Jurkat, Clone E6-1 (cell line): ENCODE data around the gene LMO7.
"Not testable (repeated sequence)": the region's sequence is repeated elsewhere in the genome, so short reads cannot be mapped to it uniquely, and the experiment has no call there.

Experiments
- DNase-seq: peaks from one replicate; pipeline ENCODE4 v3.0.0-alpha.2; 2011; ENCODE audit warnings: low read depth, low spot score
- H3K4me3 ChIP-seq: 2 replicates; pipeline ENCODE4 v1.5.1; 2011; ENCODE audit warnings: mild to moderate bottlenecking, low read length, control low read depth, moderate library complexity

LMO7 gene

DNA sequence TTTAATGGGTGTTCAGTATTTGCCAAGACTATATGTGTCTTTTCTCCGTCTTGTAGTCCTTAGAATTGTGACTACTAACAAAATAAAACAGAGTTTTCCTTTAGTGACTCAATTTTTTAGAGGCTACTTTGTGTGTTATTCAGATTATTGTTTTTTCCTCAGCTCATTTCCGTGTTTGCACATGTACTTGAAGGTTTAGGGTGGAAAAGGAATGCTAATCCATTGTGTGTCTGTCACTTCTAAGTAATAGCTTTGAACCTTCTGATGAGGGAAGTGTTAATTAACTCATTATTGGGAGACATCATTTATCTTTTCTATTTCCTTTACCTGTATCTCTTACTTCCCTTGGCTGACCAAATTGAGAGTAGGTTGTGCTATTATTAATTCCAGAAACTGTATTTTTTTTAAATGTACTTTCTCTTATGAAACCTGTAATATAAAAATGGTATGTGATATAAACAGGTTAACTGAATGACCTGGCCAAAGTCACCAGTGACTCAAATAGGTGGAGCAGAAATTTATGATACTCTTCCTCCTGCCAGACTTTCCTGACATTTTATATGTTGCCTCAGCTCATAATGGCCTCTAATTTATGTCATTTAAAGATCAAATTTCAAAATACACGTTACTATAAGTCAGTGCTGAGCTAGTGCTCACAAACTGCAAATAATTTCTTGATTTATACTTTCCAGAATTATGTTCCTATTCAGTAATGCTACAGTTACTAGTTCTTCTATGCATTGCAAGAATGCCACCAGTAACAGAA, 88.8 kb downstream of the LMO7 start:
- no peak for DNase-seq
- H3K4me3 ChIP-seq, result no peak overlapping the region

DNA sequence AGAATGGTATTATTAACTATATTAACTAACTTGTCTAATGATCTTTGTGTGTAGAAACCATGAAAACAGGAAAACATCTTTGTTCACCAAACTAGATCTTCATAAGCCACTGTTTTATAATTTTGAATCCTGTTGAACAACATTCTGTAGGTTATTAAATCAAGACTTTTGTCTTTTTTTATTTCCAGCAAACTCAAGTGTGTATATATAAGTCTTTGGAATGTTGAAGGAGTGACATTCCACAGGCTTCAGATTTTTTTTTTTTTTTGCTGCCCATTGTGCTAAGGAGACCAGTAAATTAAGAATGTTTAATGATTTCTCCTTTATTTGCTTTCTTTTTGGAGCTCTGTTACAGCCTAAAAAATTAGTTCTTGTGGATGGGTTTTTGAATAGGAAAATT, 89.6 kb downstream of the LMO7 start:
- H3K4me3 ChIP-seq, result no peak overlapping the region
- no peak for DNase-seq

DNA sequence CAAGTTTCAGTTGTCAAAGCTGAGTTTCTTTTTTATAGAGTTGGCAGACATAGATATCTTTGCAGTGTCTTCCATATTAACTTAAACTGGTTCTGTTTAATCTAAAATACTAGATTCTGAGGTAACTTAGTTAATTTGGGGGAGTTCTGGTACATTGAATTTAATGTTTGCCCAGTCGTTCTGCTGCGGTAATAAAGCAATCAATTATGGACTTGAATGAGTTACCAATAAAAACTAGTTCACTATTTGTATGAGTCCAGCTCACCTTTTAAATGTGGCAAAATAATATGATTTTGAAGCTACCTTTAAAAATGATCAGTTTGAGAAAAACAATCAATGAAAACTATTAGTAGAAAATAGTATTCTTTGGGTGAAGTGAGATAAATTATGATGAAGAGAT, 90.2 kb downstream of the LMO7 start:
- no peak for DNase-seq
- no peak overlapping the region for H3K4me3 ChIP-seq

DNA sequence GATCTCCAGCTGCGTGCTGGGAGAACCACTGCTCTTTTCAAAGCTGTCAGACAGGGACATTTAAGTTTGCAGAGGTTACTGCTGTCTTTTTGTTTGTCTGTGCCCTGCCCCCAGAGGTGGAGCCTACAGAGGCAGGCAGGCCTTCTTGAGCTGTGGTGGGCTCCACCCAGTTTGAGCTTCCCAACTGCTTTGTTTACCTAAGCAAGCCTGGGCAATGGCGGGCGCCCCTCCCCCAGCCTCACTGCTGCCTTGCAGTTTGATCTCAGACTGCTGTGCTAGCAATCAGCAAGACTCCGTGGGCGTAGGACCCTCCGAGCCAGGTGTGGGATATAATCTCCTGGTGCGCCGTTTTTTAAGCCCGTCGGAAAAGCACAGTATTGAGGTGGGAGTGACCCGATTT, 97.0 kb downstream of the LMO7 start:
- not testable (repeated sequence) for DNase-seq, H3K4me3 ChIP-seq

DNA sequence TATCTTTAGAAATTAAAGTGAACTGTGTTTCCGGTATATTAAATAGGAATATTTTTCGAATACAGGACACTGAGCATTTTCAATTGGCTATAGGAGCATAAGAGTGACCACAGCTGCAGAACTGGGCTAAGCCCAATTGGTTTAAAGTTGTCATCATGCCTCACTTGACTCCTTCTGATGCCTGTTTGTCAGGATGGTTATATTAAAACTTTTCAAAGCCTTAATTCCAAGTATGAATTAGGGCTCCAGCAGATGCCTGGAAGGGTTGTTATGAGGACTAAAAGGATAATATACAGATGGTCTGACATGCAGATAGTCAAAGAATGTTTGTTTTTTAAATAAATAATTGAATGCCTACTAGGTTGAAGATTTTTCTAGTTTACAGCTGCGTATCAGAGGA, 100.0 kb downstream of the LMO7 start:
- DNase-seq, result no peak
- H3K4me3 ChIP-seq, result no peak overlapping the region

DNA sequence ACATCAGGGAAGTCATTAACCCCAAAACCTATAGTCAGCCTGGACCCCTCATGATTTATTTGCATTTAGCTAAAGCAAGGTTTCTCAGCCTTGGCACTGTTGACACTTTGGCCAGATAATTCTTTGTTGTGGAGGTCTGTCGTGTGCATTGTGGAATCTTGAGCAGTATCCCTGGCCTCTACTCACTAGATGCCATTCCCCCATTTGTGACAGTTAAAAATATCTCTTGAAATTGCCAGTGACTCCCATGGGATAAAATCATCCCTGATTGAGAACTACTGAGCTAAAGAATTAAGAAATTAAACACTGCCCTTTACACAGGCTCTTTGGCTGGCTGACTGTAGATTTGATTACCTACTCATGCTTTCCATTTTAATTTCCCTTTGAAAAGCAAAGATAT, 102.7 kb downstream of the LMO7 start:
- no peak for DNase-seq
- no peak overlapping the region for H3K4me3 ChIP-seq

DNA sequence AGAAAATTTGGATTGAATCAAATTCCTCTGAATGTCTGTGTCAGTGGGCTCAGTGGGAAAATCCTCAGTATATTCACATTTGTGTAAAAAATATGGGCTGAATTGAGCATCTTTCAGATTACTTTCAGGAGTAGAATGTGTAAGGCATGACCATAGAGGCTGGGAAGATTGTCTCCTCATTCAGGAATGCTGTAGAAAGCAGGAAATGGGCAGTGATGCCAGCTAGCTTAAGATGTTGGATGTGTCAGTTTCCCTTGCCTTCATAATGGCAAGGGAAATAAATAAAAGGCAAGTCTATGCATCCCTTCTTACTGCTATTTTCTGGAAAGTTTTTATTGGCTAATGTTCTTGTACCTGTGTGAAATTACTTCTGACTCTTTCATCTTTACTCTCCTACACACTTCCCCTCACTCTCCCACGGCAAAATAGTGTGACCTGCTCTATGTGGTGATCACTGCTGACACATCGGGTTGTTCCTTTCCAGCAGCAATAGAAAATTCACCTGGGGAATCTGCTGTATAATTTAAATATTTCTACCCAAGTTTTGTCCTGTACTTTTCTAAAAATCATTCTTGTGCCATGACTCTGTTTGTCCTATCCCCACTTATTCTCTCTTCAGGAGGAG, 103.2 kb downstream of the LMO7 start:
- no peak overlapping the region for H3K4me3 ChIP-seq
- DNase-seq, result no peak

DNA sequence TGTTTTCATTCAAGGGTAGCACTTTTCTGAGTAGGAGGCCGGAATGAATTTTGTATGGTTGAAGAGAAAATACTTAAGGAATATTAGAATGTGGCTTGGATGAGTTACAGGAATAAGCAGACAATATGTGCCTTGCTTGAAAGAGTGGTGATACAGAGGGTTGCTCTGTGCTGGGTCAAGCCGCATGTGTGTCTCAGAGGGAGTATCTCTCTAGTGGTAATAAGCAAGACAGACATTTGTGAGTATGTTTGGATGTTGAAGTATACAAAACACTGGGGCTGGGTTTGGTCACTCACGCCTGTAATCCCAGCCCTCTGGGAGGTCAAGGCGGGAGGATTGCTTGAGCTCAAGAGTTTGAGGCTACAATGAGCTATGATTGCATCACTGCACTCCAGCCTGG, 103.9 kb downstream of the LMO7 start:
- DNase-seq, result no peak
- H3K4me3 ChIP-seq, result no peak overlapping the region

DNA sequence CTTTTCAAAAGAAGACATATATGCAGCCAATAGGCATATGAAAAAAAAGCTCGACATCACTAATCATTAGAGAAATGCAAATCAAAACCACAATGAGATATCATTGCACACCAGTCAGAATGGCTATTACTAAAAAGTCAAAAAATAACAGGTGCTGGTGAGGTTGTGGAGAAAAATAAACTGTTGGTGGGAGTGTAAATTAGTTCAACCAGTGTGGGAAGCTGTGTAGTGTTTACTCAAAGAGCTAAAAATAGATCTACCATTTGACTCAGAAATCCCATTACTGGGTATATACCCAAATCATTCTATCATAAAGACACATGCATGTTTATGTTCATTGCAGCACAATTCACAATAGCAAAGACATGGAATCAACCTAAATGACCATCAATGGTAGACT, 106.9 kb downstream of the LMO7 start:
- not testable (repeated sequence) for H3K4me3 ChIP-seq, DNase-seq

DNA sequence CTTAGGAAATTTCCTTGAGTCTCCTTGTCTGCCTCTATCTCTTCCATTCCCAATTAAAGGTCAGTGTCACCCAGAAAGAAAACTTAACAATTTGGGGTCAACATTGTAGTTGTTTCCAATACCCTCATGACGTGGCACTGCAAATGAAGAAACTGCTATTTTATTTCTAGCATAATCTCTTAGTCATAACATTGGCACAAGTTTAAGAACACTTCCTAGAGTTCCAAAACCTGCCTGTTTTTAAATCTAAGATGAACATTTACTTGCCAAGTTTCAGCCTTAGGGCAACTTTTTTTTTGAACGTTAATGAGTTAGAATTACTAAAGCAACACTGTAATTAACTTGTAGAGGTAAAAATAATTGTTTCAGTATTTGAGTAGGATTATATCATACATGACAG, 108.0 kb downstream of the LMO7 start:
- H3K4me3 ChIP-seq, result no peak overlapping the region
- DNase-seq, result no peak

DNA sequence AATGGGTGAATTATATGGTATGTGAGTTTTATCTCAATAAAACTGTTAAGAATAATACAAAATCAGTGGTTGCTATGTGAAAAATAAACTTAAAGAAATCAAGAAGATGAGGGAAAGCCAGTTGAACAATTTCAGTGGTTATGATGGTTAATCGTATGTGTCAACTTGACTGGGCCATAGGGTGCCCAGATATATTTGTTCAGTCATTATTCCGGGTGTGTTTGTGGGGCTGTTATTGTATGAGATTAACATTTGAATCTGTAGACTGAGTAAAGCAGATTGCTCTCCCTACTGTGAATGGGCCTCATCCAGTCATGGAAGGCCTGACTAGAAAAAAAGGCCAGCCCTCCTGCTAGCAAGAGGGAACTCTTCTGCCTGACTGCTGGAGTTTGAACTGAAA, 109.3 kb downstream of the LMO7 start:
- DNase-seq, result no peak

DNA sequence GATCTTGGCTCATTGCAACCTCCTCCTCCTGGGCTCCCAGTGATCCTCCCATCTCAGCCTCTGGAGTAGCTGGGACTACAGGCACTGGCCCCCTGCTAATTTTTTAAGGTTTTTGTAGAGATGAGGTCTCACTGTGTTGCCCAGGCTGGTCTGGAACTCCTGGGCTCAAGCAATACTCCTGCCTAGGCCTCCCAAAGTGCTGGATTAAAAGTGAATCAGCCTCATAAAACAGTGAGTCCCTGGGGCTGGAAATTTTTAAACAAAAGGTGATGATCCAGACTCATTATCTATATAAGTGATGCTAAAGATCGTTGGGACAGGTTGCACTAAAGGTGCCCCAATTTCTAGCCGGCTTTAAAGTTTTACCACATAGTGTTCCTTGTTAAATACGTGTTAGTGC, 112.7 kb downstream of the LMO7 start:
- no peak for DNase-seq
- H3K4me3 ChIP-seq, result no peak overlapping the region

More for the DNA sequence above, 109.3 kb downstream of the LMO7 start:
- no peak overlapping the region for H3K4me3 ChIP-seq

DNA sequence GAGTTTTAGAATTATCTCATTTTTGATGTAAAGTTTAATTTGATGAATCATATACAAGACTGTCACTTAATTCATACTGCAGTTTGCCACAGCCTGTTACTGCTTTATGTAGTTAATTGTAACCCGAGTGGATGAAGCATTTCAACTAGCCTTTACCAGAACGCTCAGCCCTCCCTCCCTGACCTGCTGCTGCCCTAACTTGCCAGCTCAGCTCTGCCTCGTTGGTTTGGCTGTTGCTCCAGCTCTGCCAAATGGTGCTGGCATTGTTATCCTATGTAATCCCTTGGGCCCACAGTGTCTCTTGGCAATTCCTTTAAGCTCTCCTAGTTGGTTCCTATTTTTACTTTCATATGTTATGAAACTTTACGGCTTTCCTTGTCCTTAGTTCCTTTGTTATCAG, 113.3 kb downstream of the LMO7 start:
- DNase-seq, result no peak
- H3K4me3 ChIP-seq, result no peak overlapping the region

DNA sequence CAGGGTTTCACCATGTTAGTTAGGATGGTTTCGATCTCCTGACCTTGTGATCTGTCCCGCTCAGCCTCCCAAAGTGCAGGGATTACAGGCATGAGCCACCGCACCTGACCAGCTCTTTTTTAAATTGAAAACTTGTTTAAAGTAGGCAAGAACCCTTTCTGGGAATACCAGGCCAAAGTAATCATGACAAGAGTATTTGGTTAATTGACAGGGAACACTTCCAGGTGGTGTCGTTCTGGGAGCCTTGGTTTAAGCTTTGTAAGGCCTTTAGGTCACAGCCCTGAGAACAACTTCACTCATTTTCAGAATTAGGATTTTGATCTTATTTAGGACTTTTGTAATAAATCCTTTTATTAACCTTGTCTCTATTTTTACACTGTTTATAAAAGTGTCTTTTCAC, 115.2 kb downstream of the LMO7 start:
- H3K4me3 ChIP-seq, result no peak overlapping the region
- no peak for DNase-seq

DNA sequence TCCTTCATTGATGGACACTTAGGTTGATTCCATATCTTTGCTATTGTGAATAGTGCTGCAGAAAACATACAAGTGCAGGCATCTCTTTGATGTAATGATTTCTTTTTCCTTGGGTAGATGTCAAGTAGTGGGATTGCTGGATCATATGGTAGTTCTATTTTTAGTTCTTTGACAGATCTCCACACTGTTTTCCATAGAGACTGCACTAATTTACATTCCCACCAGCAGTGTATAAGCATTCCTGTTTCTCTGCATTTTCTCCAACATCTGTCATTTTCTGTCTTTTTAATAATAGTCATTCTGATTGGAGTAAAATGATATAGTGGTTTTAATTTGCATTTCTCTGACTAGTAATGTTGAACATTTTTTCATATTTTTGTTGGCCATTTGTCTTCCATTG, 116.7 kb downstream of the LMO7 start:
- DNase-seq, result no peak
- H3K4me3 ChIP-seq, result no peak overlapping the region

DNA sequence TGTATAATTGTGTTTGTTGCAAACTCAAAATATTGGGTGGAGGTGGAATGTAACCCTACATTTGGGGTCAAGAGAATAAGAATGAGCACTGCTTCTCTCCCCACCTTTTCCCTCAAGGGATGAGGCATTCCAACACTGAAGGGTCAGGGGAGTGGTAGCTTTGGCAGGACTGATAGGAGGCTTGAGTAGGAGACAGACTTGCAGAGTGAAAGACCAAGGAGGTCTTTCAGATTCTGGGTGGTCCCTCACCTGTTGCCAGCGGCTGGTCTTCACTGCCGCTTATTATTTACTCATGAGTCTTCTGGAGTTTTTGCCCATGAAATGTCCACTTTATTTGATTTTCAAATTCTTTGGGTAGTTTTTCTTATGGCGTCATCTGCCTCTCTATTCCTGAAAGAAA, 118.8 kb downstream of the LMO7 start:
- H3K4me3 ChIP-seq, result no peak overlapping the region
- DNase-seq, result no peak

DNA sequence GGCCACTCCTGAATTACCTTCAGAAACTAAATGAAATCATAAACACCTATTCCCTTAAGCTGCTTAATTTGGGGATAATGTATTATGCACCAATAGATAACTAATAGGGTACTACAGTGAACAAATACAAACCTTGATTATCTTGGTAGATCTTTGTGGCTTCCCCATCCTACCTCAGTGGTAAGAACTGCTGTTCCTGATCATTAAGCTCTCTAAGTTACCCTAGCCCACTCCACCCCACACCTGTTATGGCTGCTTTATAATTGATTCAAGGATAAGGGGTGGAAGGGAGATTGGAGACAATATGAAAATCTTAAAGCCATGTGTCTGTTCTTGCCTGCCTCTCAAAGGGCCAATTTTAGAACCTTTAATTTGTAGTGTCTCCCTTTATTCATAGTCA, 121.2 kb downstream of the LMO7 start:
- peak; percentile 57 for DNase-seq
- no peak overlapping the region for H3K4me3 ChIP-seq

DNA sequence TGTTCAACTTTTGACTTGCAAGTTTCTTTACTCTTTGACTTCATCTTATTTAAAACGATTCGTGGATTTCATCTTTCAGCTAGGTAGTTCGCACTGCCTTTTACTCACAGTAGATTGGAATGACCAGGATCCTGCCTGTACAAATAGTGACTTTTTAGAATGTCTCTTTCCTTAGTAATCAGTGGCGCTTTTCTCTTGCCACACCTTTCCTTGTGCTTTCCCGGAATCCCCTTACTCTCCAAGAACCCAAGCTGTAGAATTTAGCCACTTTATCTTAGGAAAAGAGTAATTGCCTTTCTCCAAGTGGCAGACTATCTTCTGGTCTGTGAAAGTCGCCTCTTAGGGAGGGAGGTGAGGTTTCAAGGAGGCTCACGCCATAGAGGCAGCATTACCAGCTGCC, 123.4 kb downstream of the LMO7 start:
- no peak overlapping the region for H3K4me3 ChIP-seq

DNA sequence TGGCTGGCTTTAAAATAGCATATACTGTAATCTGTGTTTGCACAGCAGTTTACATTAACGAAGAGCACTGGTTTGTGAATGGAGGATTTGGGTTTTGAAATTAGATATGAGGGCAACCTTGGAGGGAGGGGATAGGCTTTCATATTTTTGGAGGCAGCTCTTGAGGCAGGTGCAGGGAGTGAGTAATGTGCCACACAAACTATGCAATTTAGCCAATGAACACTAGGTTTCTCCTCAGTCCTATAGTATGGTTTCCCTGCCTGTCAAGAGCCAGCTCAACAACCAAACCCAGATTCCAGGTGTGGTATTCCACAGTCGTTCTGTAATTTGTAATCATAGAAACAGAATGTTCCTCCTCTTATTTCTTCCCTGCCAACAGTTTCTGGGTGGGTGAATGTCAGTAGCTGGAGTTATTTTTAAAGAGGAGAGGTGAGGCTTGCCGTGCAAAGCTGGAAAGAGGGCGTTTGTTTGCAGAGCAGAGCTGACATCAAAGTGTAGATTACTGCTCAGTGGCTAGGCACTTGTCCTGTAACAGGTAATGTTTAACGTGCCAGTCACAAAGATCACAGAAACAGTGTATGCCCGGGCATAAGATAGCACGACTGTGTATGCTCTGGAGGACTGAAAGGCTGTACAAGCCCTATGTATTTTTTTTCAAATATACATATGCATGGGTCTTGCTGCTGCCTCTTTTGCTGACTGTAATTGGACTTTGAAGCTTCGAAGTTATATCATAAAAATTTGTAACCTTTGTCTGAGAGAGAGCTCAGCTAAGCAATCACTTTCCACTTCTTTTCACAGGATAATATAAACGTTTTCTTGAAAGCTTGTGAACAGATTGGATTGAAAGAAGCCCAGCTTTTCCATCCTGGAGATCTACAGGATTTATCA, 124.2 kb downstream of the LMO7 start:
- DNase-seq, result no peak
- no peak overlapping the region for H3K4me3 ChIP-seq

More for the DNA sequence above, 123.4 kb downstream of the LMO7 start:
- no peak for DNase-seq

DNA sequence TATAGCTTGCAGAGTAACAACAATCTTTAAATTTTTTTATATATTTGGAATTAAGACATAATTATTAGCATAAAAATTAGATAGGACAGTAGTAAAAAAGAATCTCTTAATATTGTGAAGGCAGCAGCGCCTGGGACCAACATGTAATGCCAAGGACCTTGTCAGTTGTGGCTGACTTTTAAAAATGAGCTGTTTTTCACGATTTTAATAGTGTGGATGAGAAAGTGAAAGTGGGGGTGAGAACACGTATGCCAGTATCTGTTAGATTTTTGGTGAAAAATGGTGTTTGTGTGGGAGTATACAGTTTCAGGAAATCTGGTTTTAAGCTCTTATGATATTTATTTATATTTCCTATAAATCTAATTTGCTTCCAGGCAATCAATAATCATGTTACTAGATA, 125.2 kb downstream of the LMO7 start:
- no peak for DNase-seq

More for the DNA sequence above, 125.2 kb downstream of the LMO7 start:
- no peak overlapping the region for H3K4me3 ChIP-seq
